Measurements from ENCODE around the gene ZFP69B. TPM values are rescaled to one million over a fixed set of nuclear protein-coding genes. Genes with fewer than 3 reads are reported as not detected.

The ZFP69B gene
- total RNA-seq, 1 donor from 2014 or later = 4.0 TPM

GRCh38 chr1:40413527-40414252 lies 36.6 kb upstream of the ZFP69B start:
- H3K27ac Mint-ChIP-seq (ENCODE audit: unreplicated experiment) = no peak overlapping the region
- H3K4me3 Mint-ChIP-seq (ENCODE audit: unreplicated experiment) = no peak overlapping the region
- H3K36me3 Mint-ChIP-seq (ENCODE audit: low read depth, unreplicated experiment) = peaks cover 9% of the 10 kb centered on the region
- H3K27me3 Mint-ChIP-seq (ENCODE audit: unreplicated experiment) = no peaks in the 10 kb centered on the region
- H3K4me1 Mint-ChIP-seq (ENCODE audit: unreplicated experiment) = no peaks in the 10 kb centered on the region
- TF ChIP-seq CTCF (IDR thresholded peaks at IDR 0.05; ENCODE audit: unreplicated experiment) = no peak
- no peak for DNase-seq (ENCODE audit: low spot score)
- no peaks in the 10 kb centered on the region for H3K9me3 Mint-ChIP-seq (ENCODE audit: unreplicated experiment)

GRCh38 chr1:40414331-40414730 lies 35.9 kb upstream of the ZFP69B start:
- no peak overlapping the region for H3K4me3 Mint-ChIP-seq (ENCODE audit: unreplicated experiment)
- H3K9me3 Mint-ChIP-seq (ENCODE audit: unreplicated experiment) = no peaks in the 10 kb centered on the region
- no peaks in the 10 kb centered on the region for H3K4me1 Mint-ChIP-seq (ENCODE audit: unreplicated experiment)
- no peaks in the 10 kb centered on the region for H3K27me3 Mint-ChIP-seq (ENCODE audit: unreplicated experiment)
- TF ChIP-seq CTCF (IDR thresholded peaks at IDR 0.05; ENCODE audit: unreplicated experiment) = no peak
- H3K36me3 Mint-ChIP-seq (ENCODE audit: low read depth, unreplicated experiment) = peaks cover 9% of the 10 kb centered on the region
- H3K27ac Mint-ChIP-seq (ENCODE audit: unreplicated experiment) = no peak overlapping the region
- DNase-seq (ENCODE audit: low spot score) = no peak

- Mint-ChIP-seq H3K36me3 (ENCODE audit: low read depth, unreplicated experiment) (peaks cover 9% of the 10 kb centered on the region), H3K9me3 (ENCODE audit: unreplicated experiment) (no peaks in the 10 kb centered on the region), H3K27ac (ENCODE audit: unreplicated experiment) (no peak overlapping the region), H3K27me3 (ENCODE audit: unreplicated experiment) (no peaks in the 10 kb centered on the region), H3K4me3 (ENCODE audit: unreplicated experiment) (no peak overlapping the region), H3K4me1 (ENCODE audit: unreplicated experiment) (peaks cover 12% of the 10 kb centered on the region)
- no peak for DNase-seq (ENCODE audit: low spot score)
- TF ChIP-seq CTCF (IDR thresholded peaks at IDR 0.05; ENCODE audit: unreplicated experiment) = no peak
Measured at GRCh38 chr1:40416709-40417108, 33.6 kb upstream of the ZFP69B start.

GRCh38 chr1:40421431-40422384 lies 28.6 kb upstream of the ZFP69B start:
- no peak for TF ChIP-seq CTCF (IDR thresholded peaks at IDR 0.05; ENCODE audit: unreplicated experiment)
- no peak for DNase-seq (ENCODE audit: low spot score)
- Mint-ChIP-seq H3K4me1 (ENCODE audit: unreplicated experiment) (peaks cover 24% of the 10 kb centered on the region), H3K4me3 (ENCODE audit: unreplicated experiment) (no peak overlapping the region), H3K9me3 (ENCODE audit: unreplicated experiment) (no peaks in the 10 kb centered on the region), H3K27me3 (ENCODE audit: unreplicated experiment) (no peaks in the 10 kb centered on the region), H3K36me3 (ENCODE audit: low read depth, unreplicated experiment) (peaks cover 6% of the 10 kb centered on the region), H3K27ac (ENCODE audit: unreplicated experiment) (no peak overlapping the region)
